Stimulated activated CD8-positive, alpha-beta memory T cell treated with anti-CD3 and anti-CD28 coated beads, Interleukin-12 subunit alpha, Interleukin-12 subunit beta, amount 100 ng/mL, for 24 hours (primary cell): ENCODE results near the gene SH3YL1.

Experiments used
- DNase-seq: peaks from one replicate; pipeline ENCODE4 v3.0.0-alpha.2; 2020; ENCODE audit errors: extremely low read depth

SH3YL1 gene

DNA sequence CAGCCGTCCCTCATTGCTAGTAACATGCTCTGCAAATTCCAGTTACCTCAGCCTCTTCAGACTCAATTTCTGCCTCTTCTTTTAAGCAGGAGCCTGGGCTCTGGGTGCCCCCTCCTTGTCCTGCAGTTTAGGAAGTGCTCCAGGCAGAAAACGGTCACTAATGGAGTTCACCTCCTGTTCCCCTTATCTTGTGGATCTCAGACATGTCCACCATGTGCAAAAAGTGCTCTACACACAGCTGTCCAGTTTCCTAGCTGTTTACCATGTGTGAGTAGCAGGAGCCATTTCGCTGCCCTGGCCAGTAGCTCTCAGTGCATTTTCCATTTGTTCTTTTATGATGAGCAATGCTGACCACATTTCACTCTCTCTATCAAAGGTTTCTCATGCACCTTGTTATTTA lies 4.9 kb downstream of the SH3YL1 start:
- DNase-seq, result no peak

DNA sequence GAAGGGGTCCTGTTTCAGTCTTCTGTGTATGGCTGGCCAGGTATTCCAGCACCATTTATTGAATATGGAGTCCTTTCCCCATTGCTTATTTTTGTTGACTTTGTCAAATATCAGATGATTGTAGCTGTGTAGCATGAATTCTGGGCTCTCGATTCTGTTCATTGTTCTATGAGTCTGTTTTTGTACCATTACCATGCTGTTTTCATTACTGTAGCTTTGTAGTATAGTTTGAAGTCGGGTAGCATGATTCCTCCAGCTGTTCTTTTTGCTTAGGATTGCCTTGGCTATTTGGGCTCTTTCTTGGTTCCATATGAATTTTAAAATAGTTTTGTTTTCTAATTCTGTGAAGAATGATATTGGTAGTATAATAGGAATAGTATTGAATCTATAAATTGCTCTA lies 6.0 kb downstream of the SH3YL1 start:
- DNase-seq, result no peak

GRCh38 chr2:257429-257828 lies 6.4 kb downstream of the SH3YL1 start:
- DNase-seq, result no peak

- DNase-seq, result no peak
Measured at GRCh38 chr2:256094-256493, 7.7 kb downstream of the SH3YL1 start.

DNA sequence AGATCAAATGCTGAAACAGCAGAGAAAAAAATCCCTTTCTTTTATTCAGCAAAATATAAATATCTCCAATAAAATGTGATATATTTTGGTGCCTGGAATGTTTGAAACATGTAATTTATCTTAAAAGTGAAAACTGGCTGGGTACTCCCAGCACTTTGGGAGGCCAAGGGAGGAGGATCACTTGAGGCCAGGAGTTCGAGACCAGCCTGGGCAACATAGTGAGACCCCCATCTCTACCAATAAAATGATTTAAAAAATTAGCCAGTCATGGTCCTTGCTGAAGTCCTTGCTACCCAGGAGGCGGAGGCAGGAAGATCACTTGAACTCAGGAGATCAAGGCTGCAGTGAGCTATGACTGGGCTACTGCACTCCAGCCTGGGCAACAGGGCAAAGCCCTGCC lies 8.6 kb downstream of the SH3YL1 start:
- DNase-seq, result no peak

DNA sequence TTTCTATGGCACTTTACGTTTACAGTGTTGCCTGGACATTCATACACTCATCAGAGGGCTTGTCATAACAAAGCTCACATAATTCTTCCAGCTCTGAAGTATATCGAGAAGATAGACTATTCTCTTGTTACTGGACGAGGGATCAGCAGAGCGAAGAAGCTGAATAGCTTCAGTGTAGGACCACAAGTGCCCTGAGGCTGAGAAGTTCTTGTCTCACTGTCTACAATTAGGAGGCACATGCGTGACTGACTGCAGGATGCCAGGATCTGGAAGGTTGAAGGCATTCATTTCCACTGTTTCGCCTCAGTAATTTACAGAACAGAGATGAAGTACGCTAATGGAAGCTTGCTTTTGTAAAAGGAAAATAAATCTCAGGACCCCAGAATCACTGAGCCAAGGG lies 9.6 kb downstream of the SH3YL1 start:
- DNase-seq, result no peak

GRCh38 chr2:253202-253638 lies 10.6 kb downstream of the SH3YL1 start:
- DNase-seq, result no peak

DNA sequence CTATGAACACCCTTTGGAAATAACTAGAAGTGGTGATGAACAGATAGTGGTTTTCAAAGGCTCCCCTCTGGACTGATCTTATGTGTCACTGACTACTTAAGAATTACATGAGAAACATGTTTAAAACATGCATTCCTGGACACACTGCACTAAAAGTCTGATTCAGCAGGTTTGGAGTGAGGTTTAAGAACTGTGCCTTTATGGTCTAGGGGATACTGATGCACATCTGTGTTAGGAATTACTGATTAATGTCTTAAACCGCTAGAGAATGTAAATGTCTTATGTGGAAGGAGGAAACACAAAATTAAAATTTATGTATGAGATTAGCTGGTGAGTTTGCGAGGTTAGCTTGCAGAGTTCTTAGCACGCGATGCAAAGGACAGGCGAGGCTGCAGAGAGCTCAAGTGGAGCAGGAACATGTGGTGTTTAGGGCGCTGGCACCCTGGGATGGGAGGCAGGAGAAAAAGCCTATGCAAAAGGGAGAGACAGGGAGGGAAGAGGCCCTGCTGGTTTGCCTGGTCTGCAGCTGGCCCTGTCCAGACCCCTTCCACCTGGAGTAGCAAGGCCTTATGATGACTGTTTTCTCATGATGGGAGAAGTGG lies 11.7 kb downstream of the SH3YL1 start:
- DNase-seq, result no peak

GRCh38 chr2:249538-250042 lies 14.2 kb downstream of the SH3YL1 start:
- DNase-seq, result no peak

DNA sequence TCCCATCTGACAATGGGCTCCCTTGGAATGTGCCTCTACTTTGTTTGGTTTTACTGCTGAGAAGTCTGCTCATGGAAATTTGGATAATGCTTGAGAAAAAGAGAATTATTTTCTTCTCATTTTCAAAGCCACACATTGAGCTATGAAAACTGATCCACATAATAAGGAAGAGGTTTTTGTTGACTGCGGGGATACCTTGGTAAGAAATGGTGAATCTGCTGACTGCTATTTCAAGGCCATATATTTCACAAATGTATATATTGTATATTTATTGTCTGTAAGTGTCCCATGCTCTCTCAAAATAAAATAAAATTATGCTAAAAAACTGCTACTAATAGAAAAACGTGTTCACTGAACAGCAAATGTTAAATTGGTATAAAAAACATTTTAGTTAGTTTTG lies 15.1 kb downstream of the SH3YL1 start:
- no peak for DNase-seq

DNA sequence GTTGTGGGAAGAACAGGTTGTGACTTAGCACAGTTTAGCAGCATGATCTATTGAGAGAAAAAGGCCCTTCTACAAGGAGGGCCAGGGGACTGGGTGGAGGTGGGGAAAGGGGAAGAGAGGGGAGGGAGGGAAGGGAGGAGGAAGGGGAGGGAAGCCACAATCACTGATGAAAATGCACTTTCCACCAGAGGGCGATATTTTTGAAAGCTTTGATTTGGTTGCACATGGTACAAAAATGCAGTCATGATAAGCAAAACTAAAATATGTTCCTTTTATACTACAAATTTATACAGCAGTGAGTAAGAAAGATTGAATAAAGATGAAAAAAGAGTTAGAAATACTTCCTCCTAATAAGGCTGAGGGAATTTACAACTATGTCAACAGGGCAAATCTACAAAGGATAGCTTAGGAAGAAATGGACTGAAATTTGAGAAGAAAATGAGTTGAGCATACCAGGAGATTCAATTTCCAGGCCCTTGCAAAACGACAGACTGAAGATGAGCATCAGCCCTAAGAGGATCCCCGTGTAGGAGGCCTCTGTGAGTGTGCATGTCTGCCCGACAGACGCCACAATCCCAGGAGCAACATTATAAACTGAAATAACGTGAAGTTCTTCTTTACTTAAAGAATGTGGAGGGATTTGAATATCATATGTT lies 17.2 kb downstream of the SH3YL1 start:
- DNase-seq, result no peak

DNA sequence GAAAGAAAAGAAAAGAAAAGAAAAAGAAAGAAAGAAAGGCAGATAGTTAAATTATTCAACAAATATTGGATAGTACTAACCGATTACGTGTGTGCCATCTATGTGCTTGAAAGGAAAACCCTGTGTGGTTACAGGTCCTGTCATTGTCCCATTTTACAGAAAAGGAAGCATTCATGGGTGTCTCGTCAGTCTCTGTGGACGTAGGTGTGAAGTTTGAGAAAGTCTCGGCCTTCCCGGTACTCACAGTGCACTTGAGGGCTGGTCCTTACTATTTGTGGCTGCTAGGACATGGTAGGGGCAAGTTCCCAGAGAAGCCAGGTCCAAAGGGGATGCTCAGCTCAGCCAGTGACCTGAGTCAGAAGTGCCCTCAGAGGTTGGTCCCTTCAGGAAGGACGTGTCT lies 19.3 kb downstream of the SH3YL1 start:
- no peak for DNase-seq

DNA sequence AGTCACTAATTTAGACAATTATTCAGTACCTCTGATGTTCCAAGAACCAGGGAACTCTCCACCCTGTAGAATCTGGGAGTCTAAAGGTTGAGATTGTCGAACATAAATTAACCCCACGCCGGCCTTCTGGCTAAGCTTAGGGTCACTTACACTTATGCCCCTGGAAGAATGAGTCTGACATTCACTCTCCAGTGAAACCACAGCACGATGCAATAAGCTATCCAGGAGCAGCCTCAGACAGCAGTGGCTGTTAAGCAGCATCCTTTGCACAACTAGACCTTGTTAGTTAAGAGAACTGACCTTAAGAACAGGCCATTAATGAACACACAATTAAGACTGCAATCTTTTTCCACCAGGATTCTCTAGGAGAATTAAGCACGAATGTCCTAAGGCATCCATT lies 25.0 kb downstream of the SH3YL1 start:
- DNase-seq, result no peak

DNA sequence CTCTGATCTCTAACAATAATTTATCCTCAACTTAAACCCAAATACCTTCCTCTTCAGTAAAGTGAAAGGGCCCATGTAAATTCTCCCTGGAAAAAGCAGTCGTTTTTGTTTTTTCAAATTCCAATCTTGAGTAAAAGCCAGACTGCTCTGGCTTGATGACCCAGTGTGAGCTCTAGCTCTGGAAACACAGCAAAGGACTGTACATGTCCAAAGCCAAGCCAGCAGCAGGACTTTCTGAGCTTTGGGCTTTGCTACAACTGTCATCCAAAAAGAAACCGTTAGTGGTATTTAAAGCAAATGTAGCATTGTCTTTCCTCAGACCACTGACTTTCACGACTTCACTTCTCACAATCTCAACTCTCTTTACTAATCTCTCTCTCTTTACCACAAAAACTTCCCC lies 25.4 kb downstream of the SH3YL1 start:
- DNase-seq, result no peak

- DNase-seq, result no peak
Measured at GRCh38 chr2:237878-238277, 26.0 kb downstream of the SH3YL1 start.

- DNase-seq, result no peak
Measured at GRCh38 chr2:236993-237539, 26.8 kb downstream of the SH3YL1 start.

DNA sequence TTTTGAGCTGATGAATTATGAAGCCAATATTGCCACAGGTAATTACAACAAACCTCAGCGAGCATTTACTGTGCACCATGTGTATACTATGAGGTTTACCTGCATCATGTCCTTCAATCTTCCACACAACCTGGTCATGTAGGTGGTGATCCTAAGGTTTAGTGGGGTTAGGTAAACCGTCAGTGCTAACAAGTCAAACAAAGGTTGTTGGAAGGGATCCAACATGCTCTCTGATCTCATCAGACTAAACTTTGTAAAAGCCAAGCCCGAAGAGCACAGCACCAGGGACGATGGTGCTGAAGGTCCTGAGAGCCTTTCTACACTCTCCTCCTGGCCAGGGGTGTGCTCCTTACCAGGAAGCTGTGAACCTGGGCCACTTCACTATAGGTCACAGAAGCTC lies 29.4 kb downstream of the SH3YL1 start:
- no peak for DNase-seq

DNA sequence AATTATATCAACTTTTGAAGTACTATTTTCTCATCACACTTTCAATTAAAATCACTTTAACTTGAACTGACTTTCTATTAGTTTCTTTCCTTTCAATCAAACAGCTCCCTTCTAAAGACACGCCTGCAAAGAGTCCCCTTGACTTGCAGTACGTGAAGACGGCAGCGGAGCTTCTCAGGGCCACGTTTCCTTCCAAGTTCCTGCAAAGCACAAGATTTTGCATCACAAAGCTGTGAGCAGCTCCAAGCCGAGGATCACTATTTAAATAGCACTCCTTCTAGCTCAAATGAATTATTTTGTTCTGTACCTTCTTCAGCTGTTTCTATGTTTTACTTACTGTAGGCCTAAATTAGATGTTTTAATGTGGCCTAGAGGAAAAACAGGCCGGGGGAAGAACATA lies 30.8 kb downstream of the SH3YL1 start:
- no peak for DNase-seq

GRCh38 chr2:231521-232185 lies 32.2 kb downstream of the SH3YL1 start:
- DNase-seq, result no peak

- no peak for DNase-seq
Measured at GRCh38 chr2:228518-229278, 35.1 kb downstream of the SH3YL1 start.

GRCh38 chr2:228115-228514 lies 35.7 kb downstream of the SH3YL1 start:
- no peak for DNase-seq
